Measurements from ENCODE around the gene TDRD7. TPM values are rescaled to one million over a fixed set of nuclear protein-coding genes. Genes with fewer than 3 reads are reported as not detected.

TDRD7 gene
- total RNA-seq, 2 donors from 2014 or later = 9.3 to 18.0 TPM

- Histone ChIP-seq H3K4me3 (no peak overlapping the region), H3K9me3 (no peaks in the 10 kb centered on the region), H3K36me3 (no peaks in the 10 kb centered on the region), H3K27ac (no peak overlapping the region), H3K4me1 (replicated peaks) (no peaks in the 10 kb centered on the region), H3K27me3 (replicated peaks; ENCODE audit: insufficient read depth) (no peaks in the 10 kb centered on the region)
- no peak for TF ChIP-seq POLR2AphosphoS5 (IDR thresholded peaks at IDR 0.05)
- DNase-seq (ENCODE audit: low spot score) = no peak
- intact Hi-C loops (cut with DNase I) = loop anchor here (5.0 kb wide), 1 partner anchor 48 kb away; no protein-coding TSS in a partner anchor
- 93% methylated on average over 5 of the region's 5 CpGs for WGBS
Measured at GRCh38 chr9:97474372-97474925, 62.6 kb downstream of the TDRD7 start.

- no peaks in the 10 kb centered on the region for H3K4me1 ChIP-seq (replicated peaks)
- intact Hi-C loops (cut with DNase I) = no loop called here
- no peaks in the 10 kb centered on the region for H3K27me3 ChIP-seq (replicated peaks; ENCODE audit: insufficient read depth)
- H3K27ac ChIP-seq = no peak overlapping the region
- no peak overlapping the region for H3K4me3 ChIP-seq
- no peaks in the 10 kb centered on the region for H3K9me3 ChIP-seq
- TF ChIP-seq POLR2AphosphoS5 (IDR thresholded peaks at IDR 0.05) = peak; percentile 8
- TF ChIP-seq POLR2A (IDR thresholded peaks at IDR 0.05) = no peak
- TF ChIP-seq CTCF (IDR thresholded peaks at IDR 0.05) = no peak
- DNase-seq (ENCODE audit: low spot score) = no peak
- H3K36me3 ChIP-seq = no peaks in the 10 kb centered on the region
- WGBS = 76% methylated on average over 2 of the region's 2 CpGs
Measured at GRCh38 chr9:97475059-97475458, 63.2 kb downstream of the TDRD7 start.

- Histone ChIP-seq H3K27me3 (replicated peaks; ENCODE audit: insufficient read depth) (no peaks in the 10 kb centered on the region), H3K36me3 (no peaks in the 10 kb centered on the region), H3K4me3 (no peak overlapping the region), H3K27ac (no peak overlapping the region), H3K9me3 (no peaks in the 10 kb centered on the region), H3K4me1 (replicated peaks) (no peaks in the 10 kb centered on the region)
- peak; percentile 24 for TF ChIP-seq POLR2AphosphoS5 (IDR thresholded peaks at IDR 0.05)
- TF ChIP-seq CTCF (IDR thresholded peaks at IDR 0.05) = no peak
- WGBS = 29% methylated on average over 3 of the region's 3 CpGs
- intact Hi-C loops (cut with DNase I) = no loop called here
- no peak for DNase-seq (ENCODE audit: low spot score)
Measured at GRCh38 chr9:97478301-97478981, 66.5 kb downstream of the TDRD7 start.

GRCh38 chr9:97479496-97480159 is 67.7 kb downstream of the TDRD7 start:
- TF ChIP-seq POLR2A (IDR thresholded peaks at IDR 0.05) = no peak
- TF ChIP-seq CTCF (IDR thresholded peaks at IDR 0.05) = no peak
- TF ChIP-seq POLR2AphosphoS5 (IDR thresholded peaks at IDR 0.05) = no peak
- no peaks in the 10 kb centered on the region for H3K27me3 ChIP-seq (replicated peaks; ENCODE audit: insufficient read depth)
- intact Hi-C loops (cut with DNase I) = no loop called here
- no peak for DNase-seq (ENCODE audit: low spot score)
- no peaks in the 10 kb centered on the region for H3K4me1 ChIP-seq (replicated peaks)
- H3K9me3 ChIP-seq = no peaks in the 10 kb centered on the region
- WGBS = 77% methylated on average over 5 of the region's 5 CpGs
- H3K27ac ChIP-seq = no peak overlapping the region
- no peak overlapping the region for H3K4me3 ChIP-seq
- no peaks in the 10 kb centered on the region for H3K36me3 ChIP-seq

GRCh38 chr9:97480174-97480573 is 68.3 kb downstream of the TDRD7 start:
- H3K27me3 ChIP-seq (replicated peaks; ENCODE audit: insufficient read depth) = no peaks in the 10 kb centered on the region
- H3K4me3 ChIP-seq = no peak overlapping the region
- H3K9me3 ChIP-seq = no peaks in the 10 kb centered on the region
- H3K36me3 ChIP-seq = no peaks in the 10 kb centered on the region
- no peak for TF ChIP-seq CTCF (IDR thresholded peaks at IDR 0.05)
- TF ChIP-seq POLR2A (IDR thresholded peaks at IDR 0.05) = no peak
- TF ChIP-seq POLR2AphosphoS5 (IDR thresholded peaks at IDR 0.05) = no peak
- DNase-seq (ENCODE audit: low spot score) = no peak
- WGBS = 48% methylated on average over 1 of the region's 1 CpG
- intact Hi-C loops (cut with DNase I) = no loop called here
- H3K4me1 ChIP-seq (replicated peaks) = no peaks in the 10 kb centered on the region
- H3K27ac ChIP-seq = no peak overlapping the region

Measured in prostate gland (tissue), 2 donors.